ENCODE data around the gene NRN1.
"Not testable (repeated sequence)": the region's sequence is repeated elsewhere in the genome, so short reads cannot be mapped to it uniquely, and the experiment has no call there.

Gene NRN1

GRCh38 chr6:5992551-5993225, 14.0 kb downstream of the NRN1 start:
- FAIRE-seq (no peak), DNase-seq (ENCODE audit: insufficient read length) (no peak)
- TF ChIP-seq POLR2A (IDR thresholded peaks at IDR 0.05; ENCODE audit: low read depth, low read length): no peak
- no peak for TF ChIP-seq TAF1 (IDR thresholded peaks at IDR 0.05; ENCODE audit: borderline replicate concordance, low read depth, low read length)
- TF ChIP-seq POLR2AphosphoS5 (IDR thresholded peaks at IDR 0.05; ENCODE audit: low read depth, low read length): no peak

GRCh38 chr6:5990786-5991185, 15.9 kb downstream of the NRN1 start:
- DNase-seq (ENCODE audit: insufficient read length): no peak
- TF ChIP-seq TAF1 (IDR thresholded peaks at IDR 0.05; ENCODE audit: borderline replicate concordance, low read depth, low read length): no peak
- no peak for TF ChIP-seq POLR2AphosphoS5 (IDR thresholded peaks at IDR 0.05; ENCODE audit: low read depth, low read length)
- no peak for TF ChIP-seq POLR2A (IDR thresholded peaks at IDR 0.05; ENCODE audit: low read depth, low read length)
- no peak for FAIRE-seq

DNA sequence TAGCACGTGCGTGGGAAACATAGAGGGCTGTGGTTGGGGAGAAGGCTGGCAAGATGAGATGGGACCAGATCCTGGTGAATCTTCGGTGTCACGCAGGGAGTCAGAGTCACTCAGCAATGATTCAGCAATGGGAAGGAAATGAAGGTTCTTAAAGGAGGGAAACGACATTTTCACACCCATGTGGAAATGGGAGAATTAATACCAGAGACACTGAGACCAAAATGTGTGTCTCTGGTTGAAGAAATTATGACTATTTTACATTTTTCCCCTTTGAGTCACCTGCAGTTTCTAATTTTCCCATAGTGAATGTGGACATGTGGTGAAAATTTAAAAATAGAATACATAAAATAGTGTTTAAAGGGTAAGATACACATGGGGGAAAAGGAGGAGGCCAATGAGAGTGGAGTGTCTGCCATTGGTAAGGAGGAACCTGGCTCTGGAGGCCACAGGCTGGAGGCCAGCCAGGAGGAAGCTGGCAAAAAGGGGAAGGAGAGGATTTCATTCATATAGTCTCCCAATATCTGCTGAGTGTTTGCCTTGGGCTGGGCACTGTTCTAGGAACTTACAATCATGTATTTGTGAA, 17.5 kb downstream of the NRN1 start:
- no peak for FAIRE-seq
- TF ChIP-seq POLR2A (IDR thresholded peaks at IDR 0.05; ENCODE audit: low read depth, low read length) (no peak), POLR2AphosphoS5 (IDR thresholded peaks at IDR 0.05; ENCODE audit: low read depth, low read length) (no peak), TAF1 (IDR thresholded peaks at IDR 0.05; ENCODE audit: borderline replicate concordance, low read depth, low read length) (no peak)
- DNase-seq (ENCODE audit: insufficient read length): no peak

GRCh38 chr6:5986861-5987260, 19.9 kb downstream of the NRN1 start:
- FAIRE-seq (no peak), DNase-seq (ENCODE audit: insufficient read length) (no peak)
- TF ChIP-seq TAF1 (IDR thresholded peaks at IDR 0.05; ENCODE audit: borderline replicate concordance, low read depth, low read length): no peak
- TF ChIP-seq POLR2A (IDR thresholded peaks at IDR 0.05; ENCODE audit: low read depth, low read length): no peak
- no peak for TF ChIP-seq POLR2AphosphoS5 (IDR thresholded peaks at IDR 0.05; ENCODE audit: low read depth, low read length)

DNA sequence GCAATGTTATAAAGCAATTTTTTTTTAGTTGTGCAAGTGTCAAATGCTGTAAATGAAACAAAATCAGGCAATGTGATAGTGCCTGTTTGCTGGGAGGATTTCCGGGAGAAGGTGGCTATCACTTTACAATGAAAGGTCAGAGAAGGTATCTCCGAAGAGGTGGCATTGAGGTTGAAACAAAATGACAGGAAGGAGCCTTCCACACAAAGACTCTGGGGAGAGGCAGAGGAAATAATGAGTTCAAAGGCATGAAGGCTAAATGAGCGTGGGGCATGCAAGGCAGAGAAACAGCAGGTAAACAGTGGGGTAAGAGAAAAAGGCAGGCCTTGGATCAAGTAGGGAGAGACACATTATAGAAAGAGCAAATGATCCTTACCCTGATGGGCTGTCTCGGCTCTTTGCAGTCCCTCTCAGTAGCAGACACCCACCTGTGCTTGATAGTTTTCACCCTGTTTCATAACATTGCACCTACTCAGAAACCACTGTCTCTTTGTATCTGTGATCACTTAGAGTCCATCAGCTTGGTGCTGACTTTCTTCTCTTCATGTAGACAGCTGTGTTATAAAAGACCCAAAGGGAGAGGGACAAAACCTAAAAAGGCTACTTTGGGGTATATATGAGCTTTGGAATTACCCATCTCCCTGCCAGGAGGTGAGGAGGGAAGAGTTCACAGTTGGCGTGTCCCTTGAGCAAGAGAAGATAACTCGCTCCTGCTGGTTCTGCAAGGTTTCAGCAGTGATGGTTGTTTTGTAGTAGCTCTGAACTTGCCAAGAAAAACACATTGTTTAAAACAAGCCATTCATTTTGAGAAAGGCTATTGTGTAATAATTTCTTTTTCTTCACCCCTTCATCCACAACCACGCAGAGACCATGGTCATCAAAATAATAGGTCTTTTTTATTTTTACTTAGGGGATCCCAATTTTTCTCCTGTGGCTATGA, 22.3 kb downstream of the NRN1 start:
- FAIRE-seq: no peak
- no peak for DNase-seq (ENCODE audit: insufficient read length)

GRCh38 chr6:5981126-5982026, 25.3 kb downstream of the NRN1 start:
- no peak for FAIRE-seq

More for the DNA sequence above, 22.3 kb downstream of the NRN1 start:
- TF ChIP-seq POLR2AphosphoS5 (IDR thresholded peaks at IDR 0.05; ENCODE audit: low read depth, low read length) (no peak), TAF1 (IDR thresholded peaks at IDR 0.05; ENCODE audit: borderline replicate concordance, low read depth, low read length) (no peak), POLR2A (IDR thresholded peaks at IDR 0.05; ENCODE audit: low read depth, low read length) (no peak)

DNA sequence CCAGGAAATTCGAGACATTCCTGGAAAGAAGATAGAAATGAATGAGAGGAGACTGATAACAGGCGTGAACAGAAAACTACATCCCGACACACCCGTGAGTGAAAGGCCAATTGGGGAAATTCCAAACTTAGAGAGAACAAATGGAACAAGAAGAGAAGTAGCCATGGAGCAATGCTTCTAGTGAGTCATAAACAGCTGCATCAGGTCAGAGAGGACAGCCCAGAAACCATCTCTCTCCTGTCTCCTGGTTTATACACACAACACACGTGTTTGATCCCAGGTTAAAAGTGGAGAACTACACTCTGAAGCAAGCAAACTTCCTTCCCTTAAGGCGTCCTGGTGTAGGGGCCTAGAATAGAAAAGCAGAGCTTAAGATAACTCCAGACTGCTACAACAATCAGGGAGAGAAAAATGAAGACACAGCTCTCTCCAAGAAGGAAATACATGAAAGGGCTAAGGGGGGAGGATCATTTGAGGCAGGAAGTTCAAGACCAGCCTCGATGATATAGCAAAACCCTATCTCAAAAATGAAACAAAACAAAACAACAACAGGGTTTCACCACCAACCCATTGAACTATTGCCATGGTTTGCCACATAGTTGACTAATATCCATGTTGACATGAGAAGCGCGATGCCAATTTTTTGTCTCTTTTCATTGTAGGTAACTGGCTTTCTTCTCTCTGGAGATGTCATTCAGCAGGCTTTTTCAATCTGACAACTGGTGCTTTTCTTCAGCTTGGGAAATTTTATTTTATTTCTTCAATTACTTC, 26.9 kb downstream of the NRN1 start:
- FAIRE-seq (no peak), DNase-seq (ENCODE audit: insufficient read length) (no peak)
- TF ChIP-seq POLR2AphosphoS5 (IDR thresholded peaks at IDR 0.05; ENCODE audit: low read depth, low read length): no peak
- no peak for TF ChIP-seq TAF1 (IDR thresholded peaks at IDR 0.05; ENCODE audit: borderline replicate concordance, low read depth, low read length)
- TF ChIP-seq POLR2A (IDR thresholded peaks at IDR 0.05; ENCODE audit: low read depth, low read length): no peak

More at GRCh38 chr6:5981126-5982026, 25.3 kb downstream of the NRN1 start:
- no peak for DNase-seq (ENCODE audit: insufficient read length)
- TF ChIP-seq POLR2A (IDR thresholded peaks at IDR 0.05; ENCODE audit: low read depth, low read length) (no peak), POLR2AphosphoS5 (IDR thresholded peaks at IDR 0.05; ENCODE audit: low read depth, low read length) (no peak), TAF1 (IDR thresholded peaks at IDR 0.05; ENCODE audit: borderline replicate concordance, low read depth, low read length) (no peak)

- DNase-seq (ENCODE audit: insufficient read length) (no peak), FAIRE-seq (no peak)
- TF ChIP-seq POLR2A (IDR thresholded peaks at IDR 0.05; ENCODE audit: low read depth, low read length) (no peak), TAF1 (IDR thresholded peaks at IDR 0.05; ENCODE audit: borderline replicate concordance, low read depth, low read length) (no peak), POLR2AphosphoS5 (IDR thresholded peaks at IDR 0.05; ENCODE audit: low read depth, low read length) (no peak)
Observed at GRCh38 chr6:5976811-5977210, 29.9 kb downstream of the NRN1 start.

DNA sequence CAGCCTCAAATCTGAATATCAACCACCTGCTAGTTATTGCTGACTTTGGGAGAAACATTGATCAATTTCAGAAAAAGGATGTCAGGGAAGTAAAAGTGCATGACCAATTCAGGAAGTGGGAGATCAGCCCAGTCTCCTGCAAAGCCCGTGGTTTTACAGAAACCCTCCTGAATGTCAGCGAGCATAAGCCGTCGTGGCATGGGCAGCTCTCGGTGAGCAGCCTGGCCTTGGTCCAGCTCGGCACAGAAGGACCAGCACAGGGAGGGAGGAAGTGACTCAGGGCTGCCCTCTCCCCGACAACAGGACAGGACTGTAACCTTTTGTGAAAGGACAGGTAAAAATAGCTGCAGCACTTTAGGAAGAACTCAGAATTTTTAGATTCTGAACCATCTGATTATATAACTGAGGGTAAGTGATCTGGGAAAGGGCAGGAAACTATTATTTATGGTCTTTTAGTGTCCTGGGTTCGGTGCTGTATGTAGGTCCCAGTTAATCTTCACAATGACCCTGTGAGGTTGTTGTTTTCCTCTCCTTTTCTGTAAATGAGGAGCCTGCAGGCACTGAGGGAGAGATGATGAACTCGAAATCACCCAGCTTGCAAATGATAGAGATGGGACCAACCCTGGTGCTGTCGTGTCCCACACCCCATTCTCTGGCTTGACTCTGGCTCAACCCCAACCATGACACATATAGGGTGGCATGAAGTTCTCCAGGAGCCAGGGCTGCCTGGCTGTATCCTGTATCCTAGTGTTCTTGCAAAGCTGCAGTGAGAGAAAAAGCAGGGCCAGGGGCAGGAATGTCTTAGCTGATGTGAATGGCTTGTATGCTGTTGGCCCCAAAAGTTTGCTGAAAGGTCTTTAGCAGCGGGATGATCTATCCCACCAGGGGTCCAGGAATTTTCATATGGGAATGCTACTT, 37.6 kb downstream of the NRN1 start:
- FAIRE-seq (no peak), DNase-seq (ENCODE audit: insufficient read length) (no peak)
- TF ChIP-seq POLR2A (IDR thresholded peaks at IDR 0.05; ENCODE audit: low read depth, low read length): no peak

- FAIRE-seq: not testable (repeated sequence)
Observed at GRCh38 chr6:5968036-5968435, 38.7 kb downstream of the NRN1 start.

More at GRCh38 chr6:5968036-5968435, 38.7 kb downstream of the NRN1 start:
- DNase-seq (ENCODE audit: insufficient read length): not testable (repeated sequence)

Measured in GM12892 (cell line).